Thyroid gland (tissue), 4 donors: ENCODE measurements around the gene LMTK2.

Experiments
- POLR2A ChIP-seq, 2 donors: fragments of 450-650 bp; IDR thresholded peaks; one replicate each; pipeline ENCODE4 v1.6.1; 2017; ENCODE audit warnings: antibody characterized with exemption in 2 of 2, mild to moderate bottlenecking in 2 of 2, moderate library complexity in 1 of 2
- TF ChIP-seq, protein P1 (sequence below), 6 experiments: fragments of 200-600 bp in 3 of 6; fragments of 450-650 bp in 3 of 6; sonication (generic) in 3 of 6; IDR thresholded peaks; one replicate each; pipeline ENCODE4 v1.5.1; 2016 to 2019; ENCODE audit warnings: antibody characterized with exemption in 6 of 6, mild to moderate bottlenecking in 2 of 6, inconsistent platforms in 1 of 6, moderate library complexity in 1 of 6

GRCh38 chr7:98075801-98076200 is 30.9 kb upstream of the LMTK2 start:
- TF ChIP-seq, protein P1, sequence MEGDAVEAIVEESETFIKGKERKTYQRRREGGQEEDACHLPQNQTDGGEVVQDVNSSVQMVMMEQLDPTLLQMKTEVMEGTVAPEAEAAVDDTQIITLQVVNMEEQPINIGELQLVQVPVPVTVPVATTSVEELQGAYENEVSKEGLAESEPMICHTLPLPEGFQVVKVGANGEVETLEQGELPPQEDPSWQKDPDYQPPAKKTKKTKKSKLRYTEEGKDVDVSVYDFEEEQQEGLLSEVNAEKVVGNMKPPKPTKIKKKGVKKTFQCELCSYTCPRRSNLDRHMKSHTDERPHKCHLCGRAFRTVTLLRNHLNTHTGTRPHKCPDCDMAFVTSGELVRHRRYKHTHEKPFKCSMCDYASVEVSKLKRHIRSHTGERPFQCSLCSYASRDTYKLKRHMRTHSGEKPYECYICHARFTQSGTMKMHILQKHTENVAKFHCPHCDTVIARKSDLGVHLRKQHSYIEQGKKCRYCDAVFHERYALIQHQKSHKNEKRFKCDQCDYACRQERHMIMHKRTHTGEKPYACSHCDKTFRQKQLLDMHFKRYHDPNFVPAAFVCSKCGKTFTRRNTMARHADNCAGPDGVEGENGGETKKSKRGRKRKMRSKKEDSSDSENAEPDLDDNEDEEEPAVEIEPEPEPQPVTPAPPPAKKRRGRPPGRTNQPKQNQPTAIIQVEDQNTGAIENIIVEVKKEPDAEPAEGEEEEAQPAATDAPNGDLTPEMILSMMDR (IDR thresholded peaks at IDR 0.05), result no peak
- TF ChIP-seq POLR2A (IDR thresholded peaks at IDR 0.05), result no peak
